HG02852 (cell line): ENCODE measurements around the gene C2orf68.
"Not testable (repeated sequence)": the region's sequence is repeated elsewhere in the genome, so short reads cannot be mapped to it uniquely, and the experiment has no call there.

Source experiments
- ATAC-seq: cut with Tn5 transposase; IDR thresholded peaks from one replicate; pipeline ENCODE4 v1.9.1; 2021; ENCODE audit warnings: mild to moderate bottlenecking, moderate library complexity; ENCODE audit not compliant: unreplicated experiment

The C2orf68 gene

GRCh38 chr2:85631316-85631715 lies 19.4 kb upstream of the C2orf68 start:
- no peak for ATAC-seq

GRCh38 chr2:85628658-85629057 lies 16.8 kb upstream of the C2orf68 start:
- ATAC-seq, result no peak

DNA sequence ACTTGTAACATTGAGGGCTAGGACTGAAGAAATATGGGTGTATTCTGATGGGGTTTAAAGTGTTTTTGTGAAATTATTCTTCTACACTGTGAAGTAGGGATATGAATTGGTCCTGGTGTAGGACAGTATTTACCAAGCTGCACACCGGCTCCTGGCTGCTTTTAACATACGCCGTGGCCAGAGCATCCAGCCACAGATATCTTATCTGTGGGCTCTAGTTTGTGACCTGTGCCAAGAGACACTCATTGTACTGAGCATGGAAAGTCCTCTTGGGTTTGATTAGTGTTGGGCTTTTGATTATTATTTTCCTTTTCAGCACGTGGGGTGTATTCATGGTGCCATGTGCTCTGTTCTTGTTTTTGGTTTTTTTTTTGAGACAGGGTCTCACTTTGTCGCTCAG lies 12.1 kb upstream of the C2orf68 start:
- ATAC-seq, result no peak

- ATAC-seq, result no peak
Measured at GRCh38 chr2:85621338-85621737, 9.5 kb upstream of the C2orf68 start.

GRCh38 chr2:85619617-85620016 lies 7.8 kb upstream of the C2orf68 start:
- ATAC-seq, result no peak

DNA sequence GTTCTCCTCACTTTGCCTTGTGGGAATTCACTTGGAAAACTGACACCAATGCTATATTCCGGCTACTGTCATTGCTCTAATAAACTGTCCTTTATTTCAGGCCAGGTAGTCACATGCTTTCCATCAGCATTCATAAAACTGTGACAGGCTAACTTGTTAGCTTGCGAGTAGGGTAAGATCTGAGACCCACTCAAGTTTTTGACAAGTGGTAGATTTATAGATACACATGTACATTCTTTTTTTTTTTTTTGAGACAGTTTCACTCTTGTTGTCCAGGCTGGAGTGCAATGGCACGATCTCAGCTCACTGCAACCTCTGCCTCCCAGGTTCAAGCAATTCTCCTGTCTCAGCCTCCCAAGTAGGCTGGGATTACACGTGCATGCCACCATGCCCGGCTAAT lies 5.9 kb upstream of the C2orf68 start:
- ATAC-seq, result not testable (repeated sequence)

DNA sequence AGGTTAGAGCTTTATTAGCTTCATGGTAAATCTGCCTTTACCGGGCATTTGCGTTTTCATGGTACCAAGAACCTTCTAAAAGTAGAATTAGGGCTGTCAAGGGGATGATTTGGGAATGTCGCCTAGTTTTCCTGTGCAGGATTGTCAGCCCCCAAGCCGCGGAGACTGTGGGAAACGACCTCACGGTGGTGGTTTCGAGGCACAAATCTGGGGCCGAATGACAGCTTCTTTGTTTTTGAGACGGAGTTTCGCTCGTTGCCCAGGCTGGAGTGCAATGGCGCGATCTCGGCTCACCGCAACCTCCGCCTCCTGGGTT lies 3.5 kb upstream of the C2orf68 start:
- no peak for ATAC-seq

DNA sequence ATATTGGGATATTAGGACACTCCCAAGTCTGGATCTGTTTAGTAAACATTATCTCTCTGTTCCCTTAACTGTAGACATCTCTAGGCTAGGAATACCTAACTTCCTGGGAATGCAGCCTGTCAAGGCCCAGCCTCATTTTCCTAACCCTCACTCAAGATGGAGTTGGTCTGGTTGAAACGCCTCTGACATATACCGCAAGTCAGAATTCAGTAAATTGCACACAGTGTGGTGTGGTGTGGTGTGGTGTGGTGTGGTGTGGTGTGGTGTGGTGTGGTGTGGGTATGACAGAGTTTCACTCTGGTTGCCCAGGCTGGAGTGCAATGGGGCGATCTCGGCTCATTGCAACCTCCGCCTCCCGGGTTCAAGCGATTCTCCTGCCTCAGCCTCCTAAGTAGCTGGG lies 2.9 kb upstream of the C2orf68 start:
- not testable (repeated sequence) for ATAC-seq

- ATAC-seq, result no peak
Measured at GRCh38 chr2:85613717-85614515, 2.0 kb upstream of the C2orf68 start.

- ATAC-seq, result no peak
Measured at GRCh38 chr2:85611217-85611704, 605 bp downstream of the C2orf68 start.

GRCh38 chr2:85607268-85608215 lies 4.3 kb downstream of the C2orf68 start:
- ATAC-seq, result no peak

GRCh38 chr2:85606116-85606455 lies 5.8 kb downstream of the C2orf68 start:
- ATAC-seq, result no peak

- no peak for ATAC-seq
Measured at GRCh38 chr2:85605406-85606115, 6.3 kb downstream of the C2orf68 start.

DNA sequence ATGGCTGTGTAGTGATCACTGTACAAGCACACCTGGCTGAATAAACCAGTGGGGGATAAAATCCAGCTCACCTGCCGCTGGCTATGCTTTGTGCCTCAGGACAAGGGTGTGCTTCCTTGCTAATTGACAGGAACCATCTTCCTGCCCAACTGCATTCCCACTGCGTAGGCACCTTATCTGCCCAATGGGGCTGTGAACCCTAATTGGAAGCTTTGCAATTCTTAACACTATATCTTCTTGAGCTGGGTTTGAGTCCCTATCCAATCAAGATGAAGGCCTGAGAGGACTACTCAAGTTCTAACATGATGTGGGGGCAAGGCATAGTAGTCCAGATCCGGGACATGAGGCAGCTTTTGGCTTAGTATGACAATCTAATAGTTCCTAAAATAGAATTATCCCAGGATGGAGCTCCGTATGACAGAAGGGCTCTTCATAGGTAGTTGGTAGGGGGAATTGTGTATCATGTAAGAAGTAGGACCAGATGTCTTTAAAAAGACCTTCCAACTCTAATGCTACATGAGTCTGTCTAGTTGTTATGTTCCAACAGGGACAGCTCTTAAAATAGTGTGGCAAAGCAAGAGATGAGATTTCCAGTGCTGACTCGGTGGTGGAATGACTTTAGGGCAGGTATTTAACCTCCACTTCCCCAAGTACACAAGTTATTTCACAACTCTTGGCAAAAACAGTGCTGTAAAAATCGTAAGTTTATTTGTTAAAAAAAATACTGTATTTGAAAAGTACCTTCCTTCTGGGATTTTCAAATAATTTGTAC lies 7.1 kb downstream of the C2orf68 start:
- ATAC-seq, result no peak

DNA sequence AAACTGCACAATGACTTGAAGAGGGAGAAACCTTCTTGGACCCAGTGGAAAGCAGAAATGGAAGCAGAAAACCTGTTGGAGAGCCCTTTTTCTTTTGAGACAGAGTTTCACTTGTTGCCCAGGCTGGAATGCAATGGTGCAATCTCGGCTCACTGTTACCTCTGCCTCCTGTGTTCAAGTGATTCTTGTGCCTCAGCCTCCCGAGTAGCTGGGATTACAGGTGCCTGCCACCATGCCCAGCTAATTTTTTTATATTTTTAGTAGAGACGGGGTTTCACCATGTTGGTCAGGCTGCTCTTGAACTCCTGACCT lies 7.8 kb downstream of the C2orf68 start:
- ATAC-seq, result not testable (repeated sequence)

- ATAC-seq, result peak; percentile 95
Measured at GRCh38 chr2:85602476-85603234, 9.2 kb downstream of the C2orf68 start, which contains the start of gene TMEM150A. Gene TMEM150A, minus strand, starts transcription at chr2:85602698. Its CDS starts 750 bp downstream, at chr2:85601948.

- ATAC-seq, result peak; percentile 48
Measured at GRCh38 chr2:85601771-85602475, 9.9 kb downstream of the C2orf68 start.

GRCh38 chr2:85600951-85601770 lies 10.7 kb downstream of the C2orf68 start:
- no peak for ATAC-seq

DNA sequence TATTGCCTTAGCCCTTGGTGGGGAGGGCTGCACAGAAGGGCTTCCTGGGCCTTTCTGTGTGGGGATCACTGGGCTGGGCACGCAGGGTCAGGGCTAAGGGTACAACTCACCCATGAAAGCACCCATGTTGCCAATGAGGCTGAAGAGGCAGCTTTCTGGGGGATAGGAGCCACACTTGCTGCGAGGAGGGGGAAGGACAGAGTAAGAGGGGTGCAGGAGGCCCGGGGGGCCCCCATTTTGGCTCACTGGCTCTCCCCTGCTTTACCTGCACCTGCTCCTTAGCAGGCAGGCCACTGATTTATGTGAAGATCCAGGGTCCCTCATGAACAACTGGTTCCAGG lies 11.7 kb downstream of the C2orf68 start:
- ATAC-seq, result no peak
